Suprapubic skin (tissue), 4 donors: ENCODE data around the gene TUBA4A. TPM values are rescaled to one million over a fixed set of nuclear protein-coding genes. Genes with fewer than 3 reads are reported as not detected.
"Not testable (repeated sequence)": the region's sequence is repeated elsewhere in the genome, so short reads cannot be mapped to it uniquely, and the experiment has no call there.

ENCODE experiments used
- DNase-seq, 2 donors: peaks; one replicate each; pipeline ENCODE4 v3.0.0-alpha.2; 2019; ENCODE audit warnings: low spot score in 2 of 2
- H3K27ac ChIP-seq: fragments of 200-600 bp; sonication (generic); one replicate; pipeline ENCODE4 v1.5.1; 2019
- H3K27me3 ChIP-seq: fragments of 200-600 bp; sonication (generic); one replicate; pipeline ENCODE4 v1.5.1; 2019
- H3K36me3 ChIP-seq: fragments of 200-600 bp; sonication (generic); one replicate; pipeline ENCODE4 v1.5.1; 2019
- H3K4me1 ChIP-seq: fragments of 200-600 bp; sonication (generic); one replicate; pipeline ENCODE4 v1.5.1; 2019
- H3K4me3 ChIP-seq: fragments of 200-600 bp; sonication (generic); one replicate; pipeline ENCODE4 v1.5.1; 2019; ENCODE audit warnings: mild to moderate bottlenecking
- H3K9me3 ChIP-seq: fragments of 200-600 bp; sonication (generic); one replicate; pipeline ENCODE4 v1.5.1; 2019
- CTCF ChIP-seq, 2 donors: fragments of 200-600 bp in 1 of 2; fragments of 450-650 bp in 1 of 2; sonication (generic) in 1 of 2; IDR thresholded peaks; one replicate each; pipeline ENCODE4 v1.5.1; 2016 to 2019; ENCODE audit warnings: antibody characterized with exemption in 2 of 2, mild to moderate bottlenecking in 1 of 2, moderate library complexity in 1 of 2
- EP300 ChIP-seq: sonication (generic); formaldehyde crosslinking; IDR thresholded peaks from one replicate; pipeline ENCODE4 v1.6.1; 2017; ENCODE audit warnings: antibody characterized with exemption
- POLR2A ChIP-seq, 2 donors: fragments of 450-650 bp; IDR thresholded peaks; one replicate each; pipeline ENCODE4 v1.6.1; 2017; ENCODE audit warnings: antibody characterized with exemption in 2 of 2, mild to moderate bottlenecking in 2 of 2, moderate library complexity in 2 of 2
- POLR2AphosphoS5 ChIP-seq, 3 donors: sonication (generic); formaldehyde crosslinking; IDR thresholded peaks; one replicate each; pipeline ENCODE4 v1.6.1; 2017; ENCODE audit warnings: antibody characterized with exemption in 3 of 3
- WGBS: methylation state at CpG from one replicate; pipeline ENCODE4 v1.1.5; 2018; 5-methylcytosine and 5-hydroxymethylcytosine counted together
- total RNA-seq, 4 donors: library from RNA; depleted of rRNA; stranded (reverse); fragments of >200 nt; gene quantifications; one replicate each; pipeline ENCODE4 v1.1.0, GENCODE V29; 2016

TUBA4A gene
- total RNA-seq, 4 donors from 2014 or later = 194 to 530 (median 394) TPM

GRCh38 chr2:219261024-219261855 is 7.5 kb upstream of the TUBA4A start:
- Histone ChIP-seq H3K9me3 (no peaks in the 10 kb centered on the region), H3K4me1 (no peaks in the 10 kb centered on the region), H3K36me3 (no peaks in the 10 kb centered on the region), H3K4me3 (no peak overlapping the region), H3K27ac (no peak overlapping the region), H3K27me3 (peaks cover 7% of the 10 kb centered on the region)
- TF ChIP-seq POLR2AphosphoS5 (IDR thresholded peaks at IDR 0.05) (no peak), CTCF (IDR thresholded peaks at IDR 0.05) (no peak)
- no peak for DNase-seq
- 80% methylated on average over 5 of the region's 5 CpGs for WGBS

- WGBS = 91% methylated on average over 10 of the region's 10 CpGs
These were observed 5.2 kb upstream of the TUBA4A start for GRCh38 chr2:219258942-219259341.

GRCh38 chr2:219254590-219255201 is 978 bp upstream of the TUBA4A start:
- 20% methylated on average over 12 of the region's 12 CpGs for WGBS
- Histone ChIP-seq H3K27me3 (no peaks in the 10 kb centered on the region), H3K4me1 (peaks cover 53% of the 10 kb centered on the region), H3K9me3 (no peaks in the 10 kb centered on the region), H3K4me3 (peak overlapping the region; percentile 66), H3K36me3 (peaks cover 10% of the 10 kb centered on the region), H3K27ac (peak overlapping the region; percentile 83)
- TF ChIP-seq CTCF (IDR thresholded peaks at IDR 0.05) (no peak), EP300 (no peak), POLR2A (IDR thresholded peaks at IDR 0.05) (no peak), POLR2AphosphoS5 (IDR thresholded peaks at IDR 0.05) (no peak)
- DNase-seq = no peak

More at GRCh38 chr2:219258942-219259341, 5.2 kb upstream of the TUBA4A start:
- H3K27me3 ChIP-seq, H3K36me3 ChIP-seq, H3K27ac ChIP-seq, H3K9me3 ChIP-seq, DNase-seq, H3K4me3 ChIP-seq: not testable (repeated sequence)
- H3K4me1 ChIP-seq = peaks cover 15% of the 10 kb centered on the region

- H3K4me1 ChIP-seq = peaks cover 68% of the 10 kb centered on the region
- H3K9me3 ChIP-seq = no peaks in the 10 kb centered on the region
- WGBS = 0% methylated on average over 21 of the region's 49 CpGs
- peak within 1 kb of the TSS; percentile 66 for H3K4me3 ChIP-seq
- no peaks in the 10 kb centered on the region for H3K27me3 ChIP-seq
- DNase-seq = no peak
- H3K36me3 ChIP-seq = peaks cover 13% of the 10 kb centered on the region
- no peak for TF ChIP-seq POLR2AphosphoS5 (IDR thresholded peaks at IDR 0.05)
- no peak for TF ChIP-seq EP300
- TF ChIP-seq CTCF (IDR thresholded peaks at IDR 0.05) = no peak
- TF ChIP-seq POLR2A (IDR thresholded peaks at IDR 0.05) = no peak
- H3K27ac ChIP-seq = peak within 1 kb of the TSS; percentile 83
These were observed 592 bp downstream of the TUBA4A start, which contains the start of gene TUBA4B for GRCh38 chr2:219252900-219253752. TUBA4B (plus strand) TSS chr2:219253243; CDS start chr2:219253408, 165 bp downstream.

GRCh38 chr2:219252570-219252899 is 1.2 kb downstream of the TUBA4A start:
- peak overlapping the region; percentile 66 for H3K4me3 ChIP-seq
- 9% methylated on average over 9 of the region's 9 CpGs for WGBS
- peaks cover 74% of the 10 kb centered on the region for H3K4me1 ChIP-seq
- peak overlapping the region; percentile 83 for H3K27ac ChIP-seq
- no peaks in the 10 kb centered on the region for H3K27me3 ChIP-seq
- no peaks in the 10 kb centered on the region for H3K9me3 ChIP-seq
- no peak for DNase-seq
- TF ChIP-seq POLR2AphosphoS5 (IDR thresholded peaks at IDR 0.05) (no peak), EP300 (no peak), CTCF (IDR thresholded peaks at IDR 0.05) (no peak), POLR2A (IDR thresholded peaks at IDR 0.05) (no peak)
- peaks cover 19% of the 10 kb centered on the region for H3K36me3 ChIP-seq
